Activated CD4-positive, alpha-beta T cell treated with anti-CD3 and anti-CD28 coated beads, Interleukin-2, amount 50 U/mL, for 4 hours (primary cell): ENCODE measurements around the gene PAK6.

ENCODE experiments used
- DNase-seq, 2 experiments: peaks; one replicate each; pipeline ENCODE4 v3.0.0-alpha.2; 2020

The PAK6 gene

GRCh38 chr15:40312370-40313158 is 73.7 kb downstream of the PAK6 start:
- DNase-seq, result no peak

DNA sequence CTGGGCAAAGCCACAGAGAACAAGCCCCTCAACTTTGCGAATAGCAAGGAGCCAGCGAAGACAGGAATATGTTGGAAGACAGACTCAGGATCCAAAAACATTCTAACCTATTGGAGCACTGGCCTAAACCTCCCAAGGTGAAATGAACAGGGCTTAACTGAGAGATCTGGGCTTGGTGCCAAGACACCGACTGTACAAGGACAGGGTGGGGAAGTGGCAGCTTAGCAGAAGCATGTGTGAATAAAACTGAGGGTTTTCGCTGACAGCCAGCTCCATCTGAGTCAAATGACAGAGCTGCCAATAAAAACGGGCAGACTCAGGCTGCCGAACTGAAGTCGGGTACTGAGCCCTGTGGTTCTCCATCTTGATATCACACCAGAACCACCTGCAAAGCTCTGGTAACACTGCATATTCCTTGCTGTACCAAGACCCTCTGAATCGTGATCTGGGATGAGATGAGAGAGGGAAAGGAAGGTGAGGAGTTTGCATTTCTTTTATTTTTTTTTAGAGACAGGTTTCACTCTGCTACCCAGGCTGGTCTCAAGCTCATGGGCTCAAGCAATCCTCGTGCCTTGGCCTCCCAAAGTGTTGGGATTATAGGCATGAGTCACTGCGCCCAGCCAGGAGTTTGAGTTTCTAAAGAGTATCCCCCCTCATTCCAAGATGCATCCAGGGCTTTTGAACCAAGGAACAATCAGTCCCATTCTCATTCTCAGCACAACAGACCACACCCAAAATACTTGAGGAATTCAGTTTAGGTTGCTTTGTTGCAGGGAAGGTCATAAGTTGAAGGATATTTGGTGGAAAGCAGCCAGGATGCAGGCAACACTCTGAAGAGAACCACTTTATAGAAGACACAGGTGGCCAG is 74.9 kb downstream of the PAK6 start:
- no peak for DNase-seq

GRCh38 chr15:40314723-40315276 is 75.9 kb downstream of the PAK6 start:
- no peak for DNase-seq

DNA sequence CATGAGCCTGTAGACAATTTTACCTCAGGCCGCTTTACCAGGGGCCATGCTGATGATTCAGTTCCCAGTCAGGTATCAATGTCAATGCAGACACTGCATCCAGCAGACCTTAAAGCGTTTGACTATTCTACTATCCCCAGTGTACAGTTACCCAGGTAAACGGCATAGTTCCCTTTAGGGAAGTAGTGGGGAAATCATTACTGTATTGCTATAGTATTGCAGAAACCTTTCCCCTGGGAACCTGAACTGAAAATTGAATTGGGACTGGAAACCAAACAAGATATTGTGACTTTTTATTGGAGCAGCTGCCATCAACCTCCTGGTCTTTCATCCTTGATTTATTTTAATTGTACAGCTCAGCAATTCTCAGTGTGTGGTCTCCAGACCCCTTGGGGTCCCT is 78.1 kb downstream of the PAK6 start:
- DNase-seq, result no peak

- DNase-seq, result no peak
These were observed 78.7 kb downstream of the PAK6 start for GRCh38 chr15:40317580-40317979.

DNA sequence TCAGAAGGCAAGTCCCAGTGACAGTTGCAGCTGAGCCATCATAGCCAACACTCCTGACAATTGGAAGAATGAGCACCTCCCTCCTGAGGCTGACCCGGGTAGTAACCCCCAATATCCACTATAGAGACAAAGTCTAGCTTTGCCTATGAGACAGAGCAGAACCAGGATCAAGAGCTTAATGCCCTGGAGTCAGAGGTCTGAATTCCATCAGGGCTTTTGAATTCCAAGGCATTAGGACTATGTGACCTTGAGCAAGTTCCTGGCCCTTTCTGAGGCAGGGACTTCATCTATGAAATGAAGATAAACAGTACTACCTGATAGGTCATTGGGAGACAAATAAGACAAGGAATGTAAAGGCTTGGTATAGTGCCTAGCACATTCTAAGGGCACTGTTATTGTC is 81.5 kb downstream of the PAK6 start:
- no peak for DNase-seq

- DNase-seq, result peak; percentile 48 to 54
These were observed 82.1 kb downstream of the PAK6 start for GRCh38 chr15:40320931-40321371.

DNA sequence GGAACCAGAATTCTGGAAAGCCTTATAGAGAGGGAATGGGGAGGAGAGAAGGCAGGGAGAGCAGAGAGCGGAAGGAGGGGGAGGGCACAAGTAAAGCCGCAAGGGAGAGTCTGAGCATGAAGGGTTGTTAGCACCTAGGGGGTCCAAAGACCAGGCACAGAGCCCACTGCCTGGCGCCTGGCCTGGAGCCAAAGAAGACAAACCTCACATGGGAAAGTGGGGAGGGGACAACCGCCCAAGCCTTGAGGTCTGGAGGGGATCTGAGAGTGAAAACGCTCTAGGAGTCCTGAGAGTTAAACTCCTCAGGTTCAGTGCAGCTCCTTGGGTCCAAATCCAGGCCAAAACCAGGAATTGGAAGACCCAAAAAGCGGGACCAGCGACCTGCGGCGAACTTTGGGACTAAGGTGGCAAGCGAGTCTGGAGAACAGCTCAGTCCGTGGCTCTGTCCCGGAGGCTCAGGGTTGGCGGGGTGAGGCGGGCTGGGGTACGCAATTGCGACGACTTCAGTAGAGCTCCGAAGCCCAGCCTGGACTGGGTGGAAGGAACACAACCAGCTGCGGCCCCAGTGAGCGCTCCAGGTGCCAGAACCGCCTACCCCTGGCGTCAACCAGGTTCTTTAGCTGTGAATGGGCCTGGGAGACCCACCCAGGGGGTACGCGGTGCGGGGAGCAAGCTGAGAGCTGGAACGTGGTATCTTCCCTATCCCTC is 83.8 kb downstream of the PAK6 start:
- no peak for DNase-seq

GRCh38 chr15:40323239-40323952 is 84.5 kb downstream of the PAK6 start, which contains the start of gene INAFM2:
TSS of gene INAFM2 (plus strand) at chr15:40323692. CDS start at chr15:40324056, 364 bp downstream.
- DNase-seq, result peak; percentile 82 to 87

DNA sequence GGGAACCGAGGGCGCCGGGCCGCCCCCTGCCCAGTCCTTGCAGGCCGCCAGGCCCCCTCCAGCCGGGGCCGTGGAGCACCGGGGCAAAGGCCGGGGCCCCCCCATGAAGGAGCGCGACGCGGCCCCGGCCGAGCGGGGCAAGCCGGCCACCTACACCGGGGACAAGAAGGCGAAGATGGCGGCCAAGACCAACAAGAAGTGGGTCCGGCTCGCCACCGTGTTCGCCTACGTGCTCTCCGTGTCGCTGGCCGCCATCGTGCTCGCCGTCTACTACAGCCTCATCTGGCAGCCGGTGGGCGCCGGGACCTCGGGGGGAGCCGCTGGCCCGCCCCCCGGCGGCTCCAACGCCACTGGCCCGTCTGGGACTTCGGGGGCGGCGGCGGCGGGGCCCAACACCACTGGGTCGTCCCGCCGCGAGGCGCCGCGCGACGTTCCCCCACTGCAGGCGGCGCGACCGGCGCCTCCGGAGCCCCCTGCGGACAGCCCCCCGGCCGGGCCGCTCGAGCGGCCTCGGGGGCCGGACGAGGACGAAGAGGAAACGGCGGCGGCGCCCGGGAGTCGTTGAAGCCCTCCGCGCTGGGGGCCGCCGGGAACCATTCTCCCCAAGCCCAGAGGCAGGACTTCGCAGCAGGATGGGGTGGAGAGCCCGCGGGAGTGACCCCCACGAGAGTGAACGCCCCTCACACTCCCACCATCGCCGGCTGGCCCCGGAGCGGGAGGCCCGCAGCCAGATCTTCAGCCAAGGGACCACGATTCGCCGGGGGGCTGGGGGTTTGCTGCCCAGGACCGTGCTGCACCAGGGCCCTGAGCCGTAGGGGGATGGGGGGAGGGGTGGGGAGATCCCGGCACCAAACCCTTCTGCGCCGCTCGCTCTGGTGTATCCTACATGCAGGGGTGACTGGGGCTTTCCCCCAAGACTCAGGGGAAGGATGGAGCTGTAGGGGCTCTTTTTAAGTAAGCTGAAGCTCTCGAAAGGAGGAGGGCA is 85.4 kb downstream of the PAK6 start:
- DNase-seq, result no peak

DNA sequence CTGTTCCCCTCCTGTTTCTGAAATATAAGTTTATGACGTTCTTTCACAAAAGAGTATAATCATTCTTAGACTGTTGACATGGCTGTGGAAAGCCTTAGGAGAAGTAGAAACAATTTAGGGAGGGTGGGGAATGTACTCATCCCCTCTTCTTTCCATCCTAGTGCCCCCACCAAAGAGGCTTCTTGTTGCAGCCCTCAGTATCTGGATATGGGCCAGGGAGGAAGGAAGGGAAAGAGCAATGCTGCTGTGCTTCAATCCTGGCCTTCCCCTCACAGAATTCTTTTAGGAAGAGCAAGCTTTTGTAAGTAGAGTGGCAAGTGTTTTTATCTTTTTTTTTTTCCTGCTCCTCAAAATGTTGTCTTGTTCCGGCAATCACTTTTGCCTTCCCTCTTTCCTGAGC is 86.3 kb downstream of the PAK6 start:
- DNase-seq, result no peak

- no peak for DNase-seq
These were observed 86.8 kb downstream of the PAK6 start for GRCh38 chr15:40325700-40326099.
